NCI-H187 treated with DMSO at 0.1 percent for 48 hours (cell line): ENCODE data around the gene TBC1D16.

Source experiments
- DNase-seq: peaks from one replicate; lab custom pipeline; 2025; lab: John Stamatoyannopoulos, UW

TBC1D16 gene

GRCh38 chr17:79883202-79883601 lies 152.5 kb downstream of the TBC1D16 start:
- peak; percentile 18 for DNase-seq
